GM18517 (cell line): ENCODE results near the gene IKZF1.

ENCODE experiments used
- ATAC-seq: cut with Tn5 transposase; IDR thresholded peaks from one replicate; pipeline ENCODE4 v1.9.1; 2021; ENCODE audit warnings: mild to moderate bottlenecking, moderate library complexity; ENCODE audit not compliant: unreplicated experiment

The IKZF1 gene

GRCh38 chr7:50304129-50304910 is at the start of gene IKZF1:
TSS of gene IKZF1 (plus strand) at chr7:50304716. CDS start at chr7:50319062, 14,346 bp downstream.
- ATAC-seq, result peak; percentile 37

GRCh38 chr7:50261593-50261992 is 42.9 kb upstream of the IKZF1 start:
- no peak for ATAC-seq

GRCh38 chr7:50262446-50262845 is 42.1 kb upstream of the IKZF1 start:
- peak; percentile 3 for ATAC-seq

GRCh38 chr7:50262916-50263690 is 41.4 kb upstream of the IKZF1 start:
- peak; percentile 70 for ATAC-seq

GRCh38 chr7:50264908-50265307 is 39.6 kb upstream of the IKZF1 start:
- no peak for ATAC-seq

GRCh38 chr7:50265968-50266634 is 38.4 kb upstream of the IKZF1 start:
- no peak for ATAC-seq

- peak; percentile 47 for ATAC-seq
These were observed 37.7 kb upstream of the IKZF1 start for GRCh38 chr7:50266635-50267386.

- no peak for ATAC-seq
These were observed 36.9 kb upstream of the IKZF1 start for GRCh38 chr7:50267525-50268041.

- no peak for ATAC-seq
These were observed 36.3 kb upstream of the IKZF1 start for GRCh38 chr7:50268223-50268622.

GRCh38 chr7:50268990-50269389 is 35.5 kb upstream of the IKZF1 start:
- no peak for ATAC-seq

- peak; percentile 41 for ATAC-seq
These were observed 33.9 kb upstream of the IKZF1 start for GRCh38 chr7:50270531-50271018.

- peak; percentile 43 for ATAC-seq
These were observed 31.7 kb upstream of the IKZF1 start for GRCh38 chr7:50272808-50273207.

GRCh38 chr7:50273301-50273700 is 31.2 kb upstream of the IKZF1 start:
- peak; percentile 2 for ATAC-seq

- no peak for ATAC-seq
These were observed 30.6 kb upstream of the IKZF1 start for GRCh38 chr7:50273870-50274269.

- ATAC-seq, result no peak
These were observed 30.2 kb upstream of the IKZF1 start for GRCh38 chr7:50274361-50274760.

GRCh38 chr7:50275430-50275829 is 29.1 kb upstream of the IKZF1 start:
- no peak for ATAC-seq

GRCh38 chr7:50276483-50276882 is 28.0 kb upstream of the IKZF1 start:
- no peak for ATAC-seq

- no peak for ATAC-seq
These were observed 26.4 kb upstream of the IKZF1 start for GRCh38 chr7:50278120-50278519.

- ATAC-seq, result peak; percentile 96
These were observed 22.7 kb upstream of the IKZF1 start for GRCh38 chr7:50281680-50282445.
